ENCODE data around the gene VSIG10. TPM values are rescaled to one million over a fixed set of nuclear protein-coding genes. Genes with fewer than 3 reads are reported as not detected.
"Not testable (repeated sequence)": the region's sequence is repeated elsewhere in the genome, so short reads cannot be mapped to it uniquely, and the experiment has no call there.

Gene VSIG10
- total RNA-seq, 2 donors from 2014 or later = 3.1 to 4.5 TPM

- Mint-ChIP-seq H3K9me3 (no peaks in the 10 kb centered on the region), H3K27ac (no peak overlapping the region)
- no peak for ATAC-seq (replicated peaks in 1 of 2)
Measured at GRCh38 chr12:118029166-118029565, 74.6 kb downstream of the VSIG10 start.

GRCh38 chr12:118025168-118025567 is 78.6 kb downstream of the VSIG10 start:
- Mint-ChIP-seq H3K36me3 (ENCODE audit: insufficient read depth in 2 of 2) (peaks cover 23 to 42% of the 10 kb centered on the region in 2 donors), H3K27ac (peak overlapping the region; percentile 28), H3K9me3 (no peaks in the 10 kb centered on the region), H3K27me3 (ENCODE audit: low read depth) (no peaks in the 10 kb centered on the region), H3K4me3 (no peak overlapping the region), H3K4me1 (ENCODE audit: low read depth) (peaks cover 16% of the 10 kb centered on the region)
- ATAC-seq (replicated peaks in 1 of 2) (no peak), DNase-seq (no peak)

More at GRCh38 chr12:118029166-118029565, 74.6 kb downstream of the VSIG10 start:
- Mint-ChIP-seq H3K27me3 (ENCODE audit: low read depth) (no peaks in the 10 kb centered on the region), H3K4me3 (no peak overlapping the region), H3K36me3 (ENCODE audit: insufficient read depth in 2 of 2) (peaks cover 18 to 42% of the 10 kb centered on the region in 2 donors), H3K4me1 (ENCODE audit: low read depth) (peaks cover 21% of the 10 kb centered on the region)
- no peak for DNase-seq

- no peaks in the 10 kb centered on the region for H3K27me3 Mint-ChIP-seq (ENCODE audit: low read depth)
- DNase-seq (no peak), ATAC-seq (replicated peaks in 1 of 2) (no peak)
- peaks cover 23 to 43% of the 10 kb centered on the region in 2 donors for H3K36me3 Mint-ChIP-seq (ENCODE audit: insufficient read depth in 2 of 2)
- no peak overlapping the region for H3K4me3 Mint-ChIP-seq
- no peaks in the 10 kb centered on the region for H3K9me3 Mint-ChIP-seq
- peaks cover 27% of the 10 kb centered on the region for H3K4me1 Mint-ChIP-seq (ENCODE audit: low read depth)
- H3K27ac Mint-ChIP-seq = no peak overlapping the region
Measured at GRCh38 chr12:118023301-118023860, 80.4 kb downstream of the VSIG10 start.

GRCh38 chr12:118022728-118023109 is 81.1 kb downstream of the VSIG10 start:
- ATAC-seq (replicated peaks in 1 of 2) = no peak
- H3K4me1 Mint-ChIP-seq (ENCODE audit: low read depth) = peaks cover 33% of the 10 kb centered on the region
- DNase-seq = no peak
- no peaks in the 10 kb centered on the region for H3K27me3 Mint-ChIP-seq (ENCODE audit: low read depth)
- H3K9me3 Mint-ChIP-seq = no peaks in the 10 kb centered on the region
- H3K36me3 Mint-ChIP-seq (ENCODE audit: insufficient read depth in 2 of 2) = peaks cover 22 to 39% of the 10 kb centered on the region in 2 donors
- H3K27ac Mint-ChIP-seq = no peak overlapping the region
- H3K4me3 Mint-ChIP-seq = no peak overlapping the region

DNA sequence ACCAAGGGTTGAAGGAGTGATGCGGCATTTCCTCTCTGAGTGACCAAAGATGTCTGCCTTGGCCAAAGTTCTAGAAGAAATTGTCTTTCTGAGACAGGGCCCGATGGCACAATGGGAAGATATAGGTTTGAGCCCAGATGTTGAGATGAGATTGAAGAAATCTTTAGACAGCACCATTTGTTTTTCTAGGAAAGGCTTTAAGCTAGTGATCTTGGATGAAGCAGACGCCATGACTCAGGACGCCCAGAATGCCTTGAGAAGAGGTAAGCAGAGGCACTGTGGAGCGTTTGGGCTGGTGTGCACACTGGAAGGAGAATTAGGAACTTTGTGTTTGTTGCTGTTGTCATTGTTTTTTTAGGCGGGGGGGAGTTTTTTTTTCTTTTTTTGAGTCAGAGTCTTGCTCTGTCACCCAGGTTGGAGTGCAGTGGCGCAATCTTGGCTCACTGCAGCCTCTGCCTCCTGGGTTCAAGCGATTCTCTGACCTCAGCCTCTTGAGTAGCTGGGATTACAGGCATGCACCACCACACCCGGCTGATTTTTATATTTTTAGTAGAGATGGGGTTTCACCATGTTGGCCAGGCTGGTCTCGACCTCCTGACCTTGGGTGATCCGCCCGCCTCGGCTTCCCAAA is 81.6 kb downstream of the VSIG10 start:
- H3K27me3 Mint-ChIP-seq (ENCODE audit: low read depth) = not testable (repeated sequence)

DNA sequence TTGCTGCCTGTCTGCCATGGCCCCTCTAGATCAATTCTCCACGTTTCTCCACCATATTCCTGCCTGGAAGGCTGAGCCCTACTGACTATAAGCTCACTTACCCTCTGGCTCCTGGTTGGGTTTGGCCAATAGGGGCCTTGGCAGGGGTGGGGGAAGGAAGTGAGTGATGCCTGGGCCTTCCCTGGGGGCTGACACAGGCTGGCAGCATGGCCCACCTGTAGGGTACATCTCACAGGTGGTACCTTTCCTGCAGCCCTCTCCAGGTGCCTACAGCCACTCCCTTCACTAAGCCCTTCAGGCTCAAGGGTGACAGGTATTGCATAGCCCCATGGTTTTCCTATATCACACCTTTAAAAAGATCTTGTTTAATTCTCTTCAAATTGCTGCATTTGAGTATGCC is 83.8 kb downstream of the VSIG10 start:
- Mint-ChIP-seq H3K36me3 (ENCODE audit: insufficient read depth in 2 of 2) (peaks cover 20 to 25% of the 10 kb centered on the region in 2 donors), H3K27me3 (ENCODE audit: low read depth) (no peaks in the 10 kb centered on the region), H3K4me1 (ENCODE audit: low read depth) (peaks cover 47% of the 10 kb centered on the region), H3K4me3 (no peak overlapping the region), H3K9me3 (no peaks in the 10 kb centered on the region), H3K27ac (no peak overlapping the region)
- no peak for ATAC-seq (replicated peaks in 1 of 2)
- DNase-seq = no peak

More for the DNA sequence above, 81.6 kb downstream of the VSIG10 start:
- not testable (repeated sequence) for H3K4me3 Mint-ChIP-seq; ATAC-seq (replicated peaks in 1 of 2); H3K9me3 Mint-ChIP-seq; DNase-seq
- Mint-ChIP-seq H3K36me3 (ENCODE audit: insufficient read depth in 2 of 2) (peaks cover 22 to 36% of the 10 kb centered on the region in 2 donors), H3K4me1 (ENCODE audit: low read depth) (peaks cover 38% of the 10 kb centered on the region), H3K27ac (peak overlapping the region; percentile 17)

GRCh38 chr12:118017926-118018325 is 85.9 kb downstream of the VSIG10 start:
- Mint-ChIP-seq H3K27me3 (ENCODE audit: low read depth) (no peaks in the 10 kb centered on the region), H3K36me3 (ENCODE audit: insufficient read depth in 2 of 2) (peaks cover 14 to 27% of the 10 kb centered on the region in 2 donors), H3K9me3 (peaks cover 0 to 4% of the 10 kb centered on the region in 2 donors), H3K27ac (peak overlapping the region; percentile 8), H3K4me1 (ENCODE audit: low read depth) (peaks cover 47% of the 10 kb centered on the region), H3K4me3 (peak overlapping the region; percentile 93 to 98)
- ATAC-seq (replicated peaks in 1 of 2) = no peak
- no peak for DNase-seq

- ATAC-seq (replicated peaks in 1 of 2) = peak; percentile 97 to 99
- H3K36me3 Mint-ChIP-seq (ENCODE audit: insufficient read depth in 2 of 2) = peaks cover 9 to 18% of the 10 kb centered on the region in 2 donors
- H3K4me1 Mint-ChIP-seq (ENCODE audit: low read depth) = peaks cover 42% of the 10 kb centered on the region
- H3K4me3 Mint-ChIP-seq = peak within 1 kb of the TSS; percentile 93 to 98
- H3K27ac Mint-ChIP-seq = peak within 1 kb of the TSS; percentile 93
- DNase-seq = peak; percentile 98
- H3K27me3 Mint-ChIP-seq (ENCODE audit: low read depth) = no peaks in the 10 kb centered on the region
- peaks cover 0 to 4% of the 10 kb centered on the region in 2 donors for H3K9me3 Mint-ChIP-seq
Measured at GRCh38 chr12:118016424-118017264, 87.2 kb downstream of the VSIG10 start, which contains the start of gene RFC5. TSS of gene RFC5 (plus strand) at chr12:118016703. CDS start at chr12:118016828, 125 bp downstream.

GRCh38 chr12:118015944-118016343 is 87.9 kb downstream of the VSIG10 start:
- H3K27me3 Mint-ChIP-seq (ENCODE audit: low read depth) = no peaks in the 10 kb centered on the region
- ATAC-seq (replicated peaks in 1 of 2) (no peak), DNase-seq (no peak)
- peak overlapping the region; percentile 93 to 98 for H3K4me3 Mint-ChIP-seq
- H3K4me1 Mint-ChIP-seq (ENCODE audit: low read depth) = peaks cover 42% of the 10 kb centered on the region
- no peak overlapping the region for H3K27ac Mint-ChIP-seq
- H3K9me3 Mint-ChIP-seq = peaks cover 0 to 4% of the 10 kb centered on the region in 2 donors
- H3K36me3 Mint-ChIP-seq (ENCODE audit: insufficient read depth in 2 of 2) = peaks cover 9 to 16% of the 10 kb centered on the region in 2 donors

DNA sequence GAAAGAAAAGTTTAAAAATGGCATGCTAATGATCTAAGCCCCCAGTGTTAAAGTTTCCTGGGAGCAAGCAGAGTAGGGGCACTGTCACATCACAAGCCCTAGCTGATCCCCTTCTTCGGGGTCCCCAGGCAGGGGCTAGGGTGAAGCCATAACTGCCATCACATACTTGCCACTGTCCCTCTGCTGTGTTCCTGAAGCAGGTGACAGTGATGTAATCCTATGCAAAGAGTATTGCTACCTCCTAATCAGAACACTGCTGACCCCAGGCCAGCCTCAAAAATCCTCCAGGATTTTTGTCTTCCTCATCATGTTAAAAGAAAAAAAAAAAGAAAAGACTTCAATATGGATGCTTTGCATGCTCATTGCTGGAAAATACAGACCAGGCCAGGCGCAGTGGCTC is 88.5 kb downstream of the VSIG10 start:
- Mint-ChIP-seq H3K27me3 (ENCODE audit: low read depth) (no peaks in the 10 kb centered on the region), H3K27ac (no peak overlapping the region), H3K36me3 (ENCODE audit: insufficient read depth in 2 of 2) (peaks cover 9 to 10% of the 10 kb centered on the region in 2 donors), H3K4me1 (ENCODE audit: low read depth) (peaks cover 37% of the 10 kb centered on the region), H3K4me3 (peak overlapping the region in 1 of 2 donors; percentile 36), H3K9me3 (peaks cover 0 to 4% of the 10 kb centered on the region in 2 donors)
- no peak for DNase-seq
- no peak for ATAC-seq (replicated peaks in 1 of 2)

Other genes with a start within 250 kb of the VSIG10 start
- gene KSR2, start 135.0 kb downstream of the VSIG10 start, total RNA-seq = under 1 TPM; 0.17 to 0.21 TPM
- 10 to 100 TPM; 43.3 to 56.6 TPM for gene RFC5, start 87.3 kb downstream of the VSIG10 start, total RNA-seq
- gene WSB2, start 42.8 kb downstream of the VSIG10 start, total RNA-seq = 10 to 100 TPM; 41.6 to 69.7 TPM
- gene PEBP1, start 32.1 kb upstream of the VSIG10 start, total RNA-seq = 10 to 100 TPM; 93.4 to 99.5 TPM